Ureter (tissue), 1 donor: ENCODE measurements around the gene DGLUCY. TPM values are rescaled to one million over a fixed set of nuclear protein-coding genes. Genes with fewer than 3 reads are reported as not detected.
A peak's percentile ranks its signal among the peaks of the same experiment; 100 is the strongest.
"Not testable (repeated sequence)": the region's sequence is repeated elsewhere in the genome, so short reads cannot be mapped to it uniquely, and the experiment has no call there.

ENCODE experiments used
- DNase-seq: peaks from one replicate; pipeline ENCODE4 v3.0.0-alpha.2; 2020; ENCODE audit warnings: low spot score
- total RNA-seq: library from RNA; stranded (reverse); gene quantifications from one replicate; pipeline ENCODE4 v1.2.4, GENCODE V29; 2023
- donor health status: DM: yes; HTN: yes; CAD: no.

DGLUCY gene
- total RNA-seq, 1 donor from 2014 or later = 141 TPM

GRCh38 chr14:91138511-91139359, 24.9 kb downstream of the DGLUCY start:
- DNase-seq = no peak

GRCh38 chr14:91139776-91140175, 25.9 kb downstream of the DGLUCY start:
- no peak for DNase-seq

- DNase-seq = no peak
Measured at GRCh38 chr14:91140672-91141071, 26.8 kb downstream of the DGLUCY start.

DNA sequence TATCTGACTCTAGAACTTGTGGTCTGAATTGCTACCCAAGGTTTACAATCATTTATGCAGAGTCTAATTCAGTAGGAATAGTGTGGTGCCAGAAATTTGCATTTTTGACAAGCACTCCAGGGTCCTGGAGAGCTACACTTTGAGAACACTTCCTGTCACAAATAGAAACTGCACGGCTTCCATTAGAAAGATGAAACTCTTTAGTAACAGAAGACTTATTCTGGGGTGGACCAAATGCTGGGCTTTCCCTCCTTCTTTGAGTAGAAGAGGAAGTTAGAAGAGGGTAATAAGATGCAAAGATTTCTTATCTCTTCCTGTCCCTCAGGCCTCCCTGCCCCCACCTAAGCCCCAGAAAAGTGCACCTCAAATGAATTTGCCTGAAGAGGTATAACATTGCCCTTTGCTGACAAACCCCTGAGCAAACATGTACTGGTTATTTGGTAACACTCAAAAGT, 28.4 kb downstream of the DGLUCY start:
- DNase-seq = no peak

DNA sequence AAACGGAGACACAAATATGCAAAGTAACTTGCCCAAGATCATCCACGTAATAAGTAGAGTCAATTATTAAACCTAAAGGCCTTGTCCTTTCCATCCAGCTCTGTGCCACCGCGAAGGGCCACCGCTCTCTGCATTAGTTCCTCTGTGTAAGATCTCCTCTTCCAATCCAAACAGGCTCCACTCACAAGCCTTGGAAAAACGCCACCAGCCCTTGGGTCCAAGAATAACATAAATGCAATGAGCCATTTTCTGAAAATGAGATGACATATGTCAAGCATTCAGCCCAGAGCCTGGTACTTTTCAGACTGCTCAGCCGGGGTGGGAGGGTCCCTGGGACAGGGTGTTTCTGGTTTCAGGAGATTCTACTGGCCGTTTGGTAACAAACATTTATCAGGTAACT, 30.0 kb downstream of the DGLUCY start:
- DNase-seq = no peak

GRCh38 chr14:91144425-91145145, 30.7 kb downstream of the DGLUCY start:
- no peak for DNase-seq

- DNase-seq = no peak
Measured at GRCh38 chr14:91145391-91146160, 31.7 kb downstream of the DGLUCY start.

GRCh38 chr14:91146661-91147060, 32.8 kb downstream of the DGLUCY start:
- DNase-seq = no peak

DNA sequence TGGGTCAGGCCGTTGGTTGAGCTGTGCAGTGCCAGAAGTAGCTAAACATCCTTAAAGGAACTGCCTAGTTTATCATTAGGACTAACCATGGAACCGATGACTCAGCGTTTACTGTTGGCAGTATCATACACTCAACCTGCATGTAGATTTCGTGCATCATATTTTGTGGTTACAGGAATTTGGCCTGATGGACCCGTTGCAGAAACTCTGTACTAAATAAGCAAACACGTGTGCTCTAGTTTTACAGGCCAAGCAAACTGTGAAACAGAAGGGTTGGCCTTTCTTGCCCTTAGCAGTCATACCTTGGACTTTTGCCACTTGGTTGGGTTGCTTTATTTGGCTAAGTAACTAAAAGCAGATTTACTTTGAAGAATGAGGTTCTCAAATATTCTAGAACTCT, 35.6 kb downstream of the DGLUCY start:
- DNase-seq = peak; percentile 85

DNA sequence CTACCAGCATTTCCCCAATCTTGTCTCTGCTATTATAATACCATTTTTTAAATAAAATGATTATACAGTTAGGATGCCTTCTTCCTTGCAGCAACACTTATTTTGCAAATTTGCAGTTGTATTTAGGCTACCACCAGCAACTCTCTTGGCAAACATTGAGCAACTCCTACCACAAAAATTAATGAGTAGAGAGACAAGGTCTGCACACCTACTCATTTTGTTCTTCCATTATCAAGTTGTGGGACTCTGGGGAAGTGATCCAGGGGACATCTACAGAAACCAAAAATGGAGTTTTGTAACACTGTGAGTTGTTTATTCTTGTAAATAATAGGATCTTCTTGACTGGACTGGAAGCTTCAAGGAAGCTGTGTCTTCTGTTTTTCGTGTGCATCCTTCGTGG, 38.6 kb downstream of the DGLUCY start:
- DNase-seq = no peak

- DNase-seq = no peak
Measured at GRCh38 chr14:91153360-91153759, 39.5 kb downstream of the DGLUCY start.

DNA sequence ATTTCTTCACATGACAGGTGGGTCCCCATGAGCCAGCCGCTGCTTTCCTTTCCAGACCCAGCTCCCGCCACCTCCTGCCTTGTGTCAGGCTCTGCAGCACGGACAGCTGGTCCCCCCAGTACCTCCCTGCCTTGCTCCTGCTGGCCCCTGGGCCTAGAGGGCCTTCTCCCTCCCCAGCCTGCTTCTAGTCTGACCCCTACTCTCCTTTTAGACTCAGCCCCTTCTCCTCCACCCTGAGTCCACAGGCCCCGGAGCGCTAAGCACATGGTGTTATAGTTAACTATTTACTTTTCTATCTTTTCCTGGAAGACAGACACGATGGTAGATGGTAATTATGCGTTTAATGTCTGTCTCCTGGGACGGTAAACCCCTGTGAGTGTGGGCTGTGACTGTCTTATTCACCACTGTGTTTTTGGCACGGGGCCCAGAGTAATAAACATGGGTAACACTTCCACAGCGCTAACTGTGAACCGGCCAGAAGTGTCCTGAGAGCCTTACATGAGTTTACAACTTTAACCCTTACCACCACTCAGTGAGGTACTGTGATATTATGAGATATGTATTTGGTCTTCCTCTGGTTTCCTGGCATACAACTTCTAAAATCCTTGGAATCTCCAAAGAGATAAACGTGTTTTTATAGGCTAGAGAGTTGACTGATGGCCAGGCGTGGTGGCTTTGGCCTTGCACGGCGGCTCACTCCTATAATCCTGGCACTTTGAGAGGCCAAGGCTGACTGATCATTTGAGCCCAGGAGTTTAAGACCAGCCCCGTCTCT, 41.2 kb downstream of the DGLUCY start:
- DNase-seq = peak; percentile 68

DNA sequence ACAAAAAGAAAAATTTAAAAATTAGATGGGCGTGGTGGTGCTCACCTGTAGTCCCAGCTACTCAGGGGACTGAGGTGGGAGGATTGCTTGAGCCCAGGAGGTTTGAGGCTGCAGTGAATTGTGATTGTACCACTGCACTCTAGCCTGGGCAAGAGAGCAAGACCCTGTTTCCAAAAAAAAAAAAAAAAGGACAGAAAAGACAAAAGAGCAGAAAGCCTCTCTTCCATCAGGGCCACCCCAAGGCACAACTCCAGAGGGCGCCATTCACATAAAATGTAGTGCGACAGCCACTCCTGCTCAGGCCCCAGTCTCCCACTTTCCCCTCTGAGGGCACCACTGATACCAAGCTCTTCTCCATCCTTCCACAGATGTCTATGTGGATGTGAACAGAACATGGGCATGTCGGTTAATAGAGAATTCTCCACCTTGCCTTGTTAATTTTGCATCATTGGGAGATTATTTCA, 41.8 kb downstream of the DGLUCY start:
- DNase-seq = no peak

DNA sequence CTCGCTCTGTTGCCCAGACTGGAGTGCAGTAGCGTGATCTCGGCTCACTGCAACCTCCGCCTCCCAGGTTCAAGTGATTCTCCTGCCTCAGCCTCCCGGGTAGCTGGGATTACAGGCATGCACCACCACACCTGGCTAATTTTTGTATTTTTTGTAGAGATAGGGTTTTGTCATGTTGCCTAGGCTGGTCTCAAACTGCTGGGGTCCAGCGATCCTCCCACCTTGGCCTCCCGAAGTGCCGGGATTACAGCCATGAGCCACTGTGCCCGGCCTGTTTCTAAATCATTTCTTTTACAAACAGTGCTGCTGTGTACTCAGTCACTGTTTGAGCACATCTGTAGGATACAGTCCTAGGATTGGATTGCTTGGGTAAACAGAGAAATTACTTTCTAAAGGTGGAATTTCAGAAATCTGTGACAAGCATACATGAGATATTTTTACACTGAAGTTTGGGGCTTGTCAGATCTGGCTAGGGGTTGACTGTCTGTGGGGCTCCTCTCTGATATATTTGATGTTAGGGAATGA, 42.3 kb downstream of the DGLUCY start:
- not testable (repeated sequence) for DNase-seq

GRCh38 chr14:91156877-91157276, 43.0 kb downstream of the DGLUCY start:
- not testable (repeated sequence) for DNase-seq

GRCh38 chr14:91158091-91158790, 44.4 kb downstream of the DGLUCY start:
- no peak for DNase-seq

DNA sequence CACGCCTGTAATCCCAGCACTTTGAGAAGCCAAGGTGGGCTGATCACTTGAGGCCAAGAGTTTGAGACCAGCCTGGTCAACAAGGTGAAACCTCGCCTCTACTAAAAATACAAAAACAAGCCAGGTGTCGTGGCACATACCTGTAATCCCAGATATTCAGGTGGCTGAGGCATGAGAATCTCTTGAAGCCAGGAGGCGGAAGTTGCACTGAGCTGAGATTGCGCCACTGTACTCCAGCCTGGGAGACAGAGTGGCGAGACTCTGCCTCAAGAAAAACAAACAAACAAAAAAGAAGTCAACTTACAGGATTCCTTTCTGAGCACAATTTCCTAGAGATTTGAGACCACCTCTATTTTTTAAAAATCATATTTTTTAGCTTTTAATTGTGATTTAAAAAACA, 45.3 kb downstream of the DGLUCY start:
- DNase-seq = no peak

DNA sequence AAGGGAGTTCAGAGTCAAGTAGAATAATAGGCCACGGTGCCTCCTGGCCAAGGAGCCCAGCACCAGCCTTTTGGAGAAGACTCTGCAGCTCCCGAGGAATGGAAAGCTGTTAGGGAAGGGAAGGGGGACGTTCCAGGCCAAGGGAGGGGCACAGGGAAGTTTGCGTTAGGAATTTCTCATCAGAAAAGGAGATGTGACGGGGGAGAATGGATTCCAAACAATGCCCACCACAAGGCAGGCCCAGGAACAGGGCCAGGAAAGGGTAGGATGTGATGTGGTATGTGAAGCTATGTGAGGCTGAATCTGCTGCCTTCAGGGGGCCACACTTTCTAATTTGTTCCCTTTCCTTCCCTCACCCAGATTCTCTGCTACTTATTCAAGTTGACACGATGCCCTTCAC, 46.0 kb downstream of the DGLUCY start:
- no peak for DNase-seq

DNA sequence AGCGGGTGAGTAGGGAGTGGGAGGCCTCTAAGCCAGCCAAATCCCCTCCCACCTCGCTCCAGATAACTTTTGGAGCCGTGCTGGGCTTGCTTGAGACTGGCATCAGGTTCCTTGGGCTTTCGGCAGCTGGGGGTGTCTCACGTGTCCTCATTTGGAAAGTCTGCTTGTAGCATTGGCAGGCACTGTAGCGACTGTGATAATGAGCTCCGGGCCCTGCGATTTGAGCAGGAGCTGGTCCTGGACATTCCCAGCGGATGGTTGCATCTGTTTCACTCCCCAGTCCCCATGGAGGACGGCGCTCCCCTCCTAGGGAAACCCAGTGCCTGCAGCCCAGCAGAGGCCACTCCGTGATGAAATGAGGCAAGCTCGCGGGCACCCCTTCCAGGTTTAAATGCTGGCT, 49.4 kb downstream of the DGLUCY start:
- no peak for DNase-seq

DNA sequence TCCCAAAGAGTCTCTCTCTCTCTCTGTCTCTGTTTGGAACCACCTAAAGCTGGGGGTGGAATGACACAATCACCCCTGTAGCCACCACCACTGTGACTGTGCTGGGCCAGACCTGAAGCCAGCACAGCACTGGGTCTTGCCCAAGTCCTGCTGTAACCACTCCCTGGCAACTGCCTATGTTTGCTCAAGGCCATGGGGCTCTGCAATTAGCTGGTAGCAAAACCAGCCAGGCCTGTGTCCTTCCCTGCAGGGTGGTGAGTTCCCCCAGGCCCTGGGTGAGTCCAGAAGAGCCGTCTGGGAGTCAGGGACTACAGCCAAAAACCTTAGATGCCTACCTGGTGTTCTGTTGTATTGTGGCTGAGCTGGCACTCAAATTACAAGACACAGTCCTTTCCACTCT, 50.8 kb downstream of the DGLUCY start:
- peak; percentile 81 for DNase-seq

DNA sequence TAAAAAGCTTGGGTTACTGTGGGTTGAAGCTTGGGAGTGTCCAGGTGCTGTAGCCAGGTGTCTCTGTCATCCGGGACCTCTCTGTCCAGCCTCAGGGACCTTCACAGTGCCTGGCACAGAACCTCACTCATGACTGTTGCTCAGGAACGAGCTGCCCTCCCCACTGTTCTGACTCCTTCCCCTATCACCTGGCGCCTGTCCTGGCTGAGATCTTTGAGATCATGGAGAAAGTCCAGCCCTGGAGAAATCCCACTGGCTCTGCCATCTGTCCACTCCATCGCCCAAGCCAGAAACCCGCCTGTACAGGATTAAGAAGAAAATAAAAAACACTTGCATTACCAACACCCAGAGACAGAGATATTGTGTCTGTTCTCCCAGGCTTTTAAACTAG, 53.5 kb downstream of the DGLUCY start:
- no peak for DNase-seq
